MM.1S (cell line): ENCODE measurements around the gene LBH.

Experiments used
- DNase-seq: peaks from one replicate; pipeline ENCODE4 v3.0.0-alpha.2; 2015
- H2AFZ ChIP-seq: fragments of 300-600 bp; sonication (generic); 2 replicates; pipeline ENCODE4 v1.6.0; 2016; ENCODE audit warnings: antibody characterized with exemption, low read length
- H3F3A ChIP-seq: fragments of 300-600 bp; sonication (generic); 2 replicates; pipeline ENCODE4 v1.6.1; 2016; ENCODE audit warnings: mild to moderate bottlenecking, antibody characterized with exemption, low read length, moderate library complexity, mixed read lengths; ENCODE audit not compliant: insufficient read depth
- H3K27ac ChIP-seq: fragments of 300-600 bp; sonication (generic); 2 replicates; pipeline ENCODE4 v1.5.1; 2016; ENCODE audit warnings: mild to moderate bottlenecking, low read length
- H3K27me3 ChIP-seq: fragments of 300-600 bp; sonication (generic); replicated peaks from 2 replicates; pipeline ENCODE4 v1.6.0; 2016; ENCODE audit warnings: low read length; ENCODE audit not compliant: insufficient read depth
- H3K36me3 ChIP-seq: fragments of 300-600 bp; sonication (generic); replicated peaks from 2 replicates; pipeline ENCODE4 v1.6.1; 2016; ENCODE audit warnings: mild to moderate bottlenecking, low read length, mixed read lengths; ENCODE audit not compliant: insufficient read depth
- H3K4me1 ChIP-seq: fragments of 300-600 bp; sonication (generic); 2 replicates; pipeline ENCODE4 v1.6.1; 2016; ENCODE audit warnings: low read length, mixed read lengths
- H3K4me2 ChIP-seq: fragments of 300-600 bp; sonication (generic); 2 replicates; pipeline ENCODE4 v1.6.0; 2016; ENCODE audit warnings: low read depth, low read length
- H3K4me3 ChIP-seq: fragments of 300-600 bp; sonication (generic); 2 replicates; pipeline ENCODE4 v1.5.1; 2016; ENCODE audit warnings: low read length, mixed read lengths
- H3K79me2 ChIP-seq: fragments of 300-600 bp; sonication (generic); 2 replicates; pipeline ENCODE4 v1.6.1; 2016; ENCODE audit warnings: mixed run types, low read length, mixed read lengths
- H3K9ac ChIP-seq: fragments of 300-600 bp; sonication (generic); 2 replicates; pipeline ENCODE4 v1.6.1; 2016; ENCODE audit warnings: low read length, mixed read lengths
- H3K9me2 ChIP-seq: fragments of 300-600 bp; sonication (generic); replicated peaks from 2 replicates; pipeline ENCODE4 v1.6.1; 2016; ENCODE audit warnings: mild to moderate bottlenecking, low read length, mixed read lengths; ENCODE audit not compliant: insufficient read depth
- H3K9me3 ChIP-seq: fragments of 300-600 bp; sonication (generic); replicated peaks from 2 replicates; pipeline ENCODE4 v1.6.1; 2016; ENCODE audit warnings: mild to moderate bottlenecking, low read length, mixed read lengths; ENCODE audit not compliant: insufficient read depth
- H4K20me1 ChIP-seq: fragments of 300-600 bp; sonication (generic); 2 replicates; pipeline ENCODE4 v1.6.1; 2016; ENCODE audit warnings: mild to moderate bottlenecking, low read length, moderate library complexity, mixed read lengths; ENCODE audit not compliant: insufficient read depth
- CTCF ChIP-seq: fragments of 300-600 bp; sonication (generic); IDR thresholded peaks from 2 replicates; pipeline ENCODE4 v1.5.1; 2016; ENCODE audit warnings: antibody characterized with exemption, low read length, mixed read lengths
- EZH2 ChIP-seq: fragments of 300-600 bp; sonication (generic); optimal IDR thresholded peaks from 2 replicates; pipeline ENCODE3; 2017; ENCODE audit warnings: low read depth, mild to moderate bottlenecking, antibody characterized with exemption, low read length, mixed read lengths
- EZH2phosphoT487 ChIP-seq: fragments of 300-600 bp; sonication (generic); IDR thresholded peaks from 2 replicates; pipeline ENCODE4 v1.6.1; 2018; ENCODE audit warnings: antibody characterized with exemption, low read length

The LBH gene

GRCh38 chr2:30192314-30192713 lies 39.0 kb upstream of the LBH start:
- no peaks in the 10 kb centered on the region for H3F3A ChIP-seq
- no peak overlapping the region for H3K4me2 ChIP-seq
- H2AFZ ChIP-seq, result no peak overlapping the region
- H4K20me1 ChIP-seq, result no peaks in the 10 kb centered on the region
- H3K27me3 ChIP-seq, result no peaks in the 10 kb centered on the region
- no peak overlapping the region for H3K27ac ChIP-seq
- H3K36me3 ChIP-seq, result no peaks in the 10 kb centered on the region
- DNase-seq, result no peak
- no peaks in the 10 kb centered on the region for H3K79me2 ChIP-seq
- no peaks in the 10 kb centered on the region for H3K9me2 ChIP-seq
- no peaks in the 10 kb centered on the region for H3K4me1 ChIP-seq
- H3K9me3 ChIP-seq, result no peaks in the 10 kb centered on the region
- no peak overlapping the region for H3K9ac ChIP-seq
- no peak overlapping the region for H3K4me3 ChIP-seq
- no peak for TF ChIP-seq CTCF
- no peak for TF ChIP-seq EZH2
- TF ChIP-seq EZH2phosphoT487, result no peak

GRCh38 chr2:30193104-30193681 lies 38.1 kb upstream of the LBH start:
- no peak overlapping the region for H3K4me2 ChIP-seq
- H3K36me3 ChIP-seq, result no peaks in the 10 kb centered on the region
- H3K79me2 ChIP-seq, result no peaks in the 10 kb centered on the region
- H3K4me1 ChIP-seq, result no peaks in the 10 kb centered on the region
- H4K20me1 ChIP-seq, result no peaks in the 10 kb centered on the region
- no peak overlapping the region for H2AFZ ChIP-seq
- H3K4me3 ChIP-seq, result no peak overlapping the region
- DNase-seq, result no peak
- H3K9me2 ChIP-seq, result no peaks in the 10 kb centered on the region
- no peak overlapping the region for H3K27ac ChIP-seq
- H3K27me3 ChIP-seq, result no peaks in the 10 kb centered on the region
- no peak for TF ChIP-seq CTCF
- TF ChIP-seq EZH2, result no peak
- TF ChIP-seq EZH2phosphoT487, result no peak
- H3K9me3 ChIP-seq, result no peaks in the 10 kb centered on the region
- no peaks in the 10 kb centered on the region for H3F3A ChIP-seq
- H3K9ac ChIP-seq, result no peak overlapping the region

- H3K9me3 ChIP-seq, result no peaks in the 10 kb centered on the region
- H3K4me3 ChIP-seq, result no peak overlapping the region
- H3K4me1 ChIP-seq, result no peaks in the 10 kb centered on the region
- no peaks in the 10 kb centered on the region for H3K79me2 ChIP-seq
- H2AFZ ChIP-seq, result no peak overlapping the region
- no peaks in the 10 kb centered on the region for H3F3A ChIP-seq
- H4K20me1 ChIP-seq, result no peaks in the 10 kb centered on the region
- no peak overlapping the region for H3K27ac ChIP-seq
- no peaks in the 10 kb centered on the region for H3K27me3 ChIP-seq
- H3K36me3 ChIP-seq, result no peaks in the 10 kb centered on the region
- H3K4me2 ChIP-seq, result no peak overlapping the region
- TF ChIP-seq CTCF, result no peak
- TF ChIP-seq EZH2, result no peak
- no peak for TF ChIP-seq EZH2phosphoT487
- H3K9me2 ChIP-seq, result no peaks in the 10 kb centered on the region
- H3K9ac ChIP-seq, result no peak overlapping the region
- DNase-seq, result no peak
Observed at GRCh38 chr2:30194421-30194820, 36.9 kb upstream of the LBH start.
